Ectodermal cell (in vitro differentiated cells): Measurements from ENCODE around the gene ABHD17A.

ENCODE experiments used
- H3K27ac ChIP-seq: 2 replicates; pipeline ENCODE4 v1.7.0; 2013; ENCODE audit warnings: mild to moderate bottlenecking, low read depth, low read length; ENCODE audit not compliant: insufficient read depth, poor library complexity, severe bottlenecking
- H3K27me3 ChIP-seq: 2 replicates; pipeline ENCODE4 v1.7.0; 2013; ENCODE audit warnings: mild to moderate bottlenecking, low read length; ENCODE audit not compliant: insufficient read depth, control insufficient read depth, poor library complexity, severe bottlenecking
- H3K36me3 ChIP-seq: one replicate; pipeline ENCODE4 v1.7.0; 2013; ENCODE audit warnings: low read length; ENCODE audit not compliant: control insufficient read depth, insufficient read depth
- H3K4me1 ChIP-seq: one replicate; pipeline ENCODE4 v1.7.0; 2013; ENCODE audit warnings: low read length; ENCODE audit not compliant: control insufficient read depth, insufficient read depth
- H3K4me3 ChIP-seq: 2 replicates; pipeline ENCODE4 v1.7.0; 2013; ENCODE audit warnings: low read depth, low read length, control low read depth; ENCODE audit not compliant: insufficient read depth
- H3K9me3 ChIP-seq: 2 replicates; pipeline ENCODE4 v1.7.0; 2013; ENCODE audit warnings: mild to moderate bottlenecking, low read length, moderate library complexity; ENCODE audit not compliant: control insufficient read depth
- WGBS, 2 experiments: methylation state at CpG; one replicate each; pipeline ENCODE4 v1.1.7; 2013; ENCODE audit warnings: missing lambda C conversion rate in 2 of 2; 5-methylcytosine and 5-hydroxymethylcytosine counted together

Gene ABHD17A

GRCh38 chr19:1864480-1865171 lies 20.7 kb downstream of the ABHD17A start:
- Histone ChIP-seq H3K36me3 (no peaks in the 10 kb centered on the region), H3K4me1 (peaks cover 29% of the 10 kb centered on the region), H3K27ac (peak overlapping the region; percentile 91), H3K9me3 (no peaks in the 10 kb centered on the region), H3K27me3 (peaks cover 34% of the 10 kb centered on the region), H3K4me3 (peak overlapping the region; percentile 75)
- WGBS, 2 experiments, result 4 to 5% methylated on average over 52 of the region's 52 CpGs

- Histone ChIP-seq H3K27ac (peak overlapping the region; percentile 91), H3K4me1 (peaks cover 37% of the 10 kb centered on the region), H3K4me3 (peak overlapping the region; percentile 75), H3K9me3 (no peaks in the 10 kb centered on the region), H3K27me3 (peaks cover 41% of the 10 kb centered on the region), H3K36me3 (no peaks in the 10 kb centered on the region)
- WGBS, 2 experiments, result 0% methylated on average over 115 of the region's 115 CpGs
Observed at GRCh38 chr19:1863638-1864479, 21.4 kb downstream of the ABHD17A start.

DNA sequence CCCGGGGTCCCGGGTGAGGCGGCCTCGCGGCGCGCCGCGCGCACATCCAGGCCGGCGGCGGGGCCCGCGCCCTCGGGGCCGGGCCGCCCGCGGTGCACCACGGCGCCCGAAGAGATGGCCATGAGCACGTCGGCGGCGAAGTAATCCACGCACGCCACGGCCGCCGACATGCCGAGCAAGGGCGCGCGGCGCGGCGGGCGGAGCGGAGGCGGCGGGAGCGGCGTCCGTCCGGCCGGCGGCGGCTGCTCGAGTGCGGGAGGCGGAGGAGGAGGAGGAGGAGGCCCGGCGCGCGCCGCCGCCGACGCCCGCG lies 22.0 kb downstream of the ABHD17A start, which contains the start of gene KLF16:
Gene KLF16 (minus strand): TSS at position 252 of the 310 bp plus-strand sequence. CDS start 82 bp downstream, at position 170.
- H3K36me3 ChIP-seq, result no peaks in the 10 kb centered on the region
- H3K27me3 ChIP-seq, result peaks cover 47% of the 10 kb centered on the region
- H3K4me1 ChIP-seq, result peaks cover 41% of the 10 kb centered on the region
- H3K4me3 ChIP-seq, result peak within 1 kb of the TSS; percentile 75
- H3K27ac ChIP-seq, result peak within 1 kb of the TSS; percentile 91
- WGBS, 2 experiments, result 0 to 1% methylated on average over 63 of the region's 63 CpGs
- H3K9me3 ChIP-seq, result no peaks in the 10 kb centered on the region

DNA sequence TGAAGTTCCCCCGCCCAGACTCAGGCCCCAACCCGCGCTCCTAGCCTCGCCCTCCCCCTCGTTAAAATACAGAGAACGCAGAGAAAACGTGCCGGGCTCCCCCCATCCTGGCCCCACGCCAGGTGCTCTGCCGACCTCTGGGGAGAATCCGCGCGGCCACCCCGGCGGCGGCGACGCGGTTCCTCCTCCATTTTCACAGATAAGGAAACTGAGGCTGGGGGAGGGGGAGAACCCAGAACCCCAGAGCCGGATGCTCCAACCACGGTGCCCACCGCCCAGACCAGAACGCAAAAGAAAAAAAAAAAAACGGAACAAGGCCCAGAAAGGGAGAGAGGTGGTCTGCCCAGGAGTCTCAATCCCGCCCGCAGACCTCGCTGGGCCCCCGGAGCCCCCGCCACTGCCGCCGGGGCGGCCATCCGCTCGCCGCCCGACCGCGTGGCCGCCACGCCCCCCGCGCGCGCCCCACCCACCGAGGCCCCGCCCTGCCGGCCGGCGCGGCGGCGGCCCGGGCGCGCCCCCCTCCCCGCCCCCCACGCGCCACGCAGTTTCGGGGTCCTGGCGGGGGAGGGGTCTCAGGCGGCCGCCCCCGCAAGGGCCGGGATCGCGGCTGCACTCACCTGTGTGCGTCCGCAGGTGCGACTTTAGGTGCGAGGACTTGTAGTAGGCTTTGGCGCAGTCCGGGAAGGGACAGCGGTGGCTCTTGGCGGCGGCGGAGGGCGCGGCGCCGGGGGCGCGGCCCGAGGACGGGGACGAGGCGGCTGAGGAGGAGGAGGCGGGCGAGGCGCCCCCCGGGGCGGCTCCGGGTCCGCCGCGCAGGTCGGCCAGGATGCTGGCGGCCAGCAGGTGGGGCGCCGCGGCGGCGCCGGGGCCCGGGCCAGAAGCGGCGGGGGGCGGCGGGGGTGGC lies 22.6 kb downstream of the ABHD17A start:
- 0% methylated on average over 109 of the region's 109 CpGs for WGBS, 2 experiments
- peaks cover 51% of the 10 kb centered on the region for H3K27me3 ChIP-seq
- no peaks in the 10 kb centered on the region for H3K36me3 ChIP-seq
- H3K27ac ChIP-seq, result no peak overlapping the region
- peak overlapping the region; percentile 64 for H3K4me3 ChIP-seq
- peaks cover 43% of the 10 kb centered on the region for H3K4me1 ChIP-seq
- H3K9me3 ChIP-seq, result no peaks in the 10 kb centered on the region

- Histone ChIP-seq H3K9me3 (no peaks in the 10 kb centered on the region), H3K4me1 (peaks cover 50% of the 10 kb centered on the region), H3K36me3 (no peaks in the 10 kb centered on the region), H3K27ac (no peak overlapping the region), H3K27me3 (peaks cover 57% of the 10 kb centered on the region), H3K4me3 (peak overlapping the region; percentile 64)
- 1% methylated on average over 21 of the region's 21 CpGs for WGBS, 2 experiments
Observed at GRCh38 chr19:1862068-1862423, 23.2 kb downstream of the ABHD17A start.

GRCh38 chr19:1861599-1862031 lies 23.7 kb downstream of the ABHD17A start:
- Histone ChIP-seq H3K27ac (no peak overlapping the region), H3K4me3 (peak overlapping the region; percentile 64), H3K36me3 (no peaks in the 10 kb centered on the region), H3K4me1 (peaks cover 52% of the 10 kb centered on the region), H3K27me3 (peaks cover 59% of the 10 kb centered on the region), H3K9me3 (no peaks in the 10 kb centered on the region)
- 2 to 3% methylated on average over 23 of the region's 23 CpGs for WGBS, 2 experiments

DNA sequence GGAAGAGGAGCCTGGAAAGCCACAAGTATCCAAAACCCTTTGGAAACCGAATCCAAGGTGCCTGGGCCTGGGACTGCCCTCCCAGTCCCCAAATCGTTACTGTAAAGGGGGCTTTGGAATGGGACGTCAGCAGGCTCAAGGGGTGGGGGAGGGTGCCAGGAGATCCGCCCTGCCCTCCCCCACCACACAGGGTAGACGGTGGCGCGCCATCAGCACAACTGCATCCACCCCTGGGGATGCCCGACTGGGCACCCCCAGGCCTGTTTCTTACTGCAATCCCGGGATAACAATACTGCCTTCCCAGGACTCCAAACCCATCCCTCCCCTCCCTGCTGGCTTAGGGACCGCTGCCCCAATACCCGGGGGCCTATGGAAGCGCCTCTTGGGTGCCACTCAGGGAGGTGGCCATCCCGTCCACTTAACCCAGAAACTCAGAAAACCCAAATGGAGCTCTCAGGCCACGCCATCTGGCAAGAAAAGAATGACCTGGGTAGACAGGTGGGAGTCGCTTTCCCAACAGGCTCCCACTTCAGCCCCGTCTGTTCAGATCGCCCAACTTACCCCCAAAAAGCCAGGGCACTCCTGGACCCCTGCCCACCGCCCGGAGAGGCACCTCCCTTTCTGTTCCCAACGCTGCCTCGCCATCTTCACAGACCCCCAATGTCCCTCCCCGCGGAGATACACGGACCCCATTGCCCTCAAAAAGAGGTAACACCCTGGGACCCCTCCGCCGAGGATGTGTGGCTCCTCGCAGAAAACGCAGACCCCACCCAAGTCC lies 24.3 kb downstream of the ABHD17A start:
- H3K36me3 ChIP-seq, result no peaks in the 10 kb centered on the region
- WGBS, 2 experiments, result 12 to 13% methylated on average over 28 of the region's 28 CpGs
- peaks cover 62% of the 10 kb centered on the region for H3K27me3 ChIP-seq
- no peaks in the 10 kb centered on the region for H3K9me3 ChIP-seq
- H3K27ac ChIP-seq, result no peak overlapping the region
- peak overlapping the region; percentile 64 for H3K4me3 ChIP-seq
- H3K4me1 ChIP-seq, result peaks cover 58% of the 10 kb centered on the region

GRCh38 chr19:1860042-1860775 lies 25.1 kb downstream of the ABHD17A start:
- no peaks in the 10 kb centered on the region for H3K36me3 ChIP-seq
- H3K27ac ChIP-seq, result no peak overlapping the region
- peak overlapping the region; percentile 25 for H3K4me3 ChIP-seq
- 9 to 12% methylated on average over 32 of the region's 32 CpGs for WGBS, 2 experiments
- H3K9me3 ChIP-seq, result no peaks in the 10 kb centered on the region
- H3K4me1 ChIP-seq, result peaks cover 64% of the 10 kb centered on the region
- peaks cover 62% of the 10 kb centered on the region for H3K27me3 ChIP-seq

GRCh38 chr19:1859331-1859781 lies 25.9 kb downstream of the ABHD17A start:
- peaks cover 62% of the 10 kb centered on the region for H3K27me3 ChIP-seq
- H3K9me3 ChIP-seq, result no peaks in the 10 kb centered on the region
- peak overlapping the region; percentile 25 for H3K4me3 ChIP-seq
- no peak overlapping the region for H3K27ac ChIP-seq
- no peaks in the 10 kb centered on the region for H3K36me3 ChIP-seq
- 9 to 13% methylated on average over 18 of the region's 18 CpGs for WGBS, 2 experiments
- peaks cover 68% of the 10 kb centered on the region for H3K4me1 ChIP-seq
